ENCODE results near the gene ZNF423.

GRCh38 chr16:49817754-49818507 is 38.0 kb downstream of the ZNF423 start:
- TF ChIP-seq CTCF (IDR thresholded peaks at IDR 0.05), result no peak
- TF ChIP-seq SIN3A (IDR thresholded peaks at IDR 0.05; ENCODE audit: borderline replicate concordance, insufficient read depth, low read depth, low read length), result no peak
